Vagina (tissue), 2 donors: ENCODE data around the gene GJE1. TPM values are rescaled to one million over a fixed set of nuclear protein-coding genes. Genes with fewer than 3 reads are reported as not detected.
A peak's percentile ranks its signal among the peaks of the same experiment; 100 is the strongest.
"Not testable (repeated sequence)": the region's sequence is repeated elsewhere in the genome, so short reads cannot be mapped to it uniquely, and the experiment has no call there.

ENCODE experiments used
- DNase-seq, 2 donors: peaks; one replicate each; pipeline ENCODE4 v3.0.0-alpha.2; 2017; ENCODE audit errors: extremely low spot score in 2 of 2
- H3K27ac ChIP-seq: fragments of 200-600 bp; sonication (generic); one replicate; pipeline ENCODE4 v1.5.1; 2019
- H3K27me3 ChIP-seq: fragments of 200-600 bp; sonication (generic); one replicate; pipeline ENCODE4 v1.5.1; 2019
- H3K36me3 ChIP-seq, 2 donors: fragments of 200-600 bp; sonication (generic); one replicate each; pipeline ENCODE4 v1.5.1; 2017 to 2019
- H3K4me1 ChIP-seq: fragments of 200-600 bp; sonication (generic); one replicate; pipeline ENCODE4 v1.5.1; 2019
- H3K4me3 ChIP-seq, 2 donors: fragments of 200-600 bp; sonication (generic); 1 replicate in 1 of 2; 2 replicates in 1 of 2; pipeline ENCODE4 v1.5.1; 2016 to 2019
- H3K9me3 ChIP-seq: fragments of 200-600 bp; sonication (generic); one replicate; pipeline ENCODE4 v1.5.1; 2019
- CTCF ChIP-seq, 3 experiments: fragments of 450-650 bp in 2 of 3; fragments of 200-600 bp in 1 of 3; sonication (generic) in 1 of 3; IDR thresholded peaks; one replicate each; pipeline ENCODE4 v1.5.1; 2017 to 2019; ENCODE audit warnings: antibody characterized with exemption in 3 of 3, mild to moderate bottlenecking in 2 of 3, moderate library complexity in 2 of 3
- POLR2A ChIP-seq, 2 donors: fragments of 450-650 bp; IDR thresholded peaks; one replicate each; pipeline ENCODE4 v1.6.1; 2017; ENCODE audit warnings: antibody characterized with exemption in 2 of 2, mild to moderate bottlenecking in 2 of 2, moderate library complexity in 2 of 2
- POLR2AphosphoS5 ChIP-seq, 2 donors: sonication (generic); formaldehyde crosslinking; IDR thresholded peaks; one replicate each; pipeline ENCODE4 v1.9.0; 2017; ENCODE audit warnings: antibody characterized with exemption in 2 of 2, mild to moderate bottlenecking in 2 of 2, low read depth in 1 of 2; ENCODE audit not compliant: insufficient read depth in 1 of 2
- intact Hi-C: fragments of 100-400 bp; cut with DNase I; formaldehyde crosslinking; loops from one replicate; pipeline ENCODE4 v1.15.1; 2023
- total RNA-seq: library from RNA; depleted of rRNA; stranded (reverse); fragments of >200 nt; gene quantifications from one replicate; pipeline ENCODE4 v1.2.3, GENCODE V29; 2016

Gene GJE1
- total RNA-seq, 1 donor from 2014 or later = not detected

DNA sequence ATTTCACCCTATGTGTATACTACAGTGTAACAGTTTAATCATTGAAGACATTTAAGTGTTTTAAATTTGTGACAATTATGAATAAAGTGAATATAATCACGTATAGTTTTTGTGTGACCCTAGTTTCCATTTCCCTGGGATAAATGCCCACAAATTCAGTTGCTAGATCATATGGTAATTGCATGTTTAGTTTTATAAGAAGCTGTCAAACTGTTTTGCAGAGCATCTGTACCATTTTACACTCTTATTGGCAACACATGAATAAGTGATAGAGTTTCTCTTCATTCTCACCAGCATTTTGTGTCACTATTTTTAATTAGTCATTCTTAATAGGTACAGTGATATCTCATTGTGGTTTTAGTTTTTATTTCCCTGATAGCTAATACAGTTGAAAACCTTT, 21.6 kb downstream of the GJE1 start:
- TF ChIP-seq CTCF (IDR thresholded peaks at IDR 0.05) (no peak), POLR2A (IDR thresholded peaks at IDR 0.05) (no peak), POLR2AphosphoS5 (IDR thresholded peaks at IDR 0.05; ENCODE audit: insufficient read depth in 1 of 2, low read depth in 1 of 2) (no peak)
- Histone ChIP-seq H3K9me3 (no peaks in the 10 kb centered on the region), H3K4me1 (peaks cover 21% of the 10 kb centered on the region), H3K27ac (no peak overlapping the region), H3K27me3 (no peaks in the 10 kb centered on the region), H3K36me3 (no peaks in the 10 kb centered on the region), H3K4me3 (no peak overlapping the region)
- DNase-seq = no peak
- intact Hi-C loops = loop anchor here (10.0 kb wide), 1 partner anchor 50 kb away; no protein-coding TSS in a partner anchor

DNA sequence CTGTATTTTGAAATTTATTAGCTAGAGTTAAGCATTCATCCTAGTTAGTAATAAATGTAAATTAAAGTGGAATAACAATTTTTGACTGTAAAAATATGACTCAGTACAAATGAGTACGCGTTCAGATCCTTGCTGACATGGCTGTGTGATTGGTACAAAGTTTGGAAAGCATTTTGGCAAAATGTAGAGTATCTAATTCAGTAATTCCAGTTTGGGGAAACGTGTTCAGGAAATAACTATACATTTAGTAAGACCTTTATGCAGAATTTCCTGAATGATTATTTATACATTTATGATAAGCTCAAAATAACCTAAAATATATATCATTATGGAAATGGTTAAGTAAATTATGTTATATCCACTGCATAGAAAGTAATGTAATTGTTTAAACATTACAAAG, 22.4 kb downstream of the GJE1 start:
- Histone ChIP-seq H3K4me1 (peaks cover 16% of the 10 kb centered on the region), H3K27ac (no peak overlapping the region), H3K4me3 (no peak overlapping the region), H3K36me3 (no peaks in the 10 kb centered on the region), H3K27me3 (no peaks in the 10 kb centered on the region), H3K9me3 (no peaks in the 10 kb centered on the region)
- TF ChIP-seq POLR2AphosphoS5 (IDR thresholded peaks at IDR 0.05; ENCODE audit: insufficient read depth in 1 of 2, low read depth in 1 of 2) (no peak), POLR2A (IDR thresholded peaks at IDR 0.05) (no peak), CTCF (IDR thresholded peaks at IDR 0.05) (no peak)
- intact Hi-C loops = loop anchor here (10.0 kb wide), 1 partner anchor 50 kb away; no protein-coding TSS in a partner anchor
- DNase-seq = no peak

GRCh38 chr6:142155895-142156757, 23.4 kb downstream of the GJE1 start:
- Histone ChIP-seq H3K9me3 (no peaks in the 10 kb centered on the region), H3K4me1 (peaks cover 16% of the 10 kb centered on the region), H3K27ac (no peak overlapping the region), H3K27me3 (no peaks in the 10 kb centered on the region), H3K4me3 (no peak overlapping the region), H3K36me3 (no peaks in the 10 kb centered on the region)
- intact Hi-C loops = loop anchor here (10.0 kb wide), 1 partner anchor 49 kb away; no protein-coding TSS in a partner anchor
- no peak for TF ChIP-seq POLR2AphosphoS5 (IDR thresholded peaks at IDR 0.05; ENCODE audit: insufficient read depth in 1 of 2, low read depth in 1 of 2)
- TF ChIP-seq POLR2A (IDR thresholded peaks at IDR 0.05) = no peak
- TF ChIP-seq CTCF (IDR thresholded peaks at IDR 0.05) = peak in 1 of 3 experiments; percentile 31
- DNase-seq = no peak

DNA sequence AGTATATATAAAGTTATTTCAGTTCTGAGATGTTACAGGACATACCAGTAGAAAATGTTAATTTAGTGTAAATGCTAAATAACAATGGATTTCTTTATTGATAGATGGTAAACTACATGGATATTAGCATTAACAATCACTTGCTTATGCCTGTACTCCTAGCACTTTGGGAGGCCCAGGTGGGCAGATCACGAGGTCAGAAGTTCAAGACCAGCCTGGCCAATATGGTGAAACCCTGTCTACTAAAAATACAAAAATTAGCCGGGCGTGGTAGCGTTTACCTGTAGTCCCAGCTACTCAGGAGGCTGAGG, 24.0 kb downstream of the GJE1 start:
- H3K4me3 ChIP-seq, H3K9me3 ChIP-seq, H3K27ac ChIP-seq, H3K27me3 ChIP-seq, DNase-seq, H3K36me3 ChIP-seq: not testable (repeated sequence)
- H3K4me1 ChIP-seq = peaks cover 16% of the 10 kb centered on the region
- intact Hi-C loops = loop anchor here (10.0 kb wide), 1 partner anchor 48 kb away; no protein-coding TSS in a partner anchor

GRCh38 chr6:142162780-142163179, 30.1 kb downstream of the GJE1 start:
- Histone ChIP-seq H3K27ac (no peak overlapping the region), H3K27me3 (no peaks in the 10 kb centered on the region)
- intact Hi-C loops = no loop called here

More at GRCh38 chr6:142162780-142163179, 30.1 kb downstream of the GJE1 start:
- H3K4me1 ChIP-seq = peaks cover 16% of the 10 kb centered on the region
- TF ChIP-seq POLR2AphosphoS5 (IDR thresholded peaks at IDR 0.05; ENCODE audit: insufficient read depth in 1 of 2, low read depth in 1 of 2) = no peak
- no peak for TF ChIP-seq CTCF (IDR thresholded peaks at IDR 0.05)
- no peak for TF ChIP-seq POLR2A (IDR thresholded peaks at IDR 0.05)
- H3K9me3 ChIP-seq = no peaks in the 10 kb centered on the region
- H3K4me3 ChIP-seq = no peak overlapping the region
- DNase-seq = no peak
- peaks cover 0 to 15% of the 10 kb centered on the region in 2 donors for H3K36me3 ChIP-seq
